Medulla oblongata (tissue), 1 donor: Measurements from ENCODE around the gene SLC23A2.

Experiments
- DNase-seq: peaks from one replicate; pipeline ENCODE4 v3.0.0-alpha.2; 2015; ENCODE audit errors: extremely low spot score

Gene SLC23A2

GRCh38 chr20:4814696-4815252 is 186.5 kb downstream of the SLC23A2 start:
- DNase-seq = peak; percentile 70

- DNase-seq = peak; percentile 82
Measured at GRCh38 chr20:4813863-4814695, 187.2 kb downstream of the SLC23A2 start.

DNA sequence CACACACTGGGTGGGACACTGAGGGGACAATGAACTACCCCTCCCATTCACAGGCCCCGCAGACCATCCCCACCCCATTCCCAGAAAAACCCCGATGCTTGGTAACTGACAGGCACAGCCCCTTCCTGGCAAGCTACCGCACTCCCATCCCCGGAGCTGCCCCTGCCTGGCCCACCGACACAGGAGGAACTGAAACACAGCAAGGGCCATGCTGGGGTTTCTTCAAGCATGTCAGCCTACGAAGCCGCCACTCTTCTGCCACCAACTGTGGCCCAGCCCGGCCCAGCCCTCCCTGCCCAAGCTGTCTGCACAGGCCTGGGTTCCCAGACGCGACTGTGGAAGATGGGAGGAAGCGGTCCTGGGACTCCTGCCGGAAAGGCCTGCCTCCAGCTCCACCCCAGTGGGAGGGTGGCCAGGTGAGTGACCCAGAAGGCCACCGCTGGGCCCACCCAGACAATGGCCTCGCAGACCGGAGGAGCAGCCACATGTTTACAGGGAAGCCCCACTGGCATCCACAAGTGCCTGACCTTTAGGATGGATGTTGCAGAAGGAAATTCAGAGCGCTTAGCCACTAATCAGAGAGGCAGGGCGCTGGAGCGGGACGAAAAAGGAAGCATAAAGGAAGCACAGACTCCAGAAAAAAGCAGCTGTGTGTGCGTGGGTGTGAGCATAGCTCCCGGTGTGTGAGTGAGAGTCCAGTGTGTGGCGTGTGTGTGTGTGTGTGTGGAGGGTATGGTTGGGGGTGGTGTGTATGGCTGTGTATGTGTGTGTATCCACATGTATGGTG is 188.0 kb downstream of the SLC23A2 start:
- no peak for DNase-seq

- no peak for DNase-seq
Measured at GRCh38 chr20:4812641-4813075, 188.7 kb downstream of the SLC23A2 start.

- DNase-seq = no peak
Measured at GRCh38 chr20:4812216-4812615, 189.1 kb downstream of the SLC23A2 start.

- peak; percentile 82 for DNase-seq
Measured at GRCh38 chr20:4811661-4812181, 189.6 kb downstream of the SLC23A2 start.

DNA sequence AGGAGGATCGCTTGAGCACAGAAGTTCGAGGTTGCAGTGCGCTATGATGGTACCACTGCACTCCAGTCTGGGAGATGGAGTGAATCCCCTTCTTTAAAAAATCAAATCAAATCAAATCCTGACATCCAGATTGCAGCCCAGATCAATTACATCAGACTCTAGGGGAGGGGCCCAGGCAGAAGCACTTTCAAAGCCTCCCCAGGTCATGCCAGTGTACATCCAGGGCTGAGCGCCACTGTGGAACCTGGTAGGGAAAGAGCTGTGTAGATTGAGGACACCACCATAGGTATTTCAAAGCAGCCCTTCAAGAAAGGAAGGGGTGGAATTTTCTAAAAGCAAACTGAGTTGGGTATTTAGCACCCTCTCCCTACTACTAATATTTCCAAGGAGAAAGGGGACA is 190.1 kb downstream of the SLC23A2 start:
- DNase-seq = no peak

DNA sequence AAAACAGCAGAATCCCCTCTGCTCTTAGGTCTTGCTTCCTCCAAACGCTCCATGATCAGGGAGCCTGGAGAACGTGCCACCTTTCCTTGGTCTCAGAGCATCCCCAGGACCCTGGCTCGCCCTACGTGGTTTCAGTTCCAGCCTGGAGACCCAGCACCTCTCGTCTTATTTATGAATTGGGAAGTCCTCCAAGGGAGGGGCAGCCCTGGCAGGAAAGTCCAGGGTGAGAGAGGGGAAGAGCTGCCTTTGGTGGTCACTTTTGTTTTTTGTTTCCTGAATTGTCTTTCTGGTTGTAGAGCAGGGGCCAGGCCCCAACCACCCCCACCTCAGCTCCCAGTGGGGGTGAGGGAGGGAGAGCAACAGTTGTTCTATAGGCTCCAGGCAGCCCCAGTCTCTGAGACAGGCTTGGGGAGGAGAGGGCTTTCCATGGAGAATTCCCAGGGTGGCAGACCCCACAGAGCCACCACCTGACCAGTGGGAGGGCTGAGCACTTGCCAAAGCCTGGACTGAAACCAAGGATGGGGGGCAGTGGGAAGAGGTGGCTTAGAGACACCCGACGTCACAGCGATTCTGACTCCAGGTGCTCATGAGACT is 190.8 kb downstream of the SLC23A2 start:
- DNase-seq = no peak

DNA sequence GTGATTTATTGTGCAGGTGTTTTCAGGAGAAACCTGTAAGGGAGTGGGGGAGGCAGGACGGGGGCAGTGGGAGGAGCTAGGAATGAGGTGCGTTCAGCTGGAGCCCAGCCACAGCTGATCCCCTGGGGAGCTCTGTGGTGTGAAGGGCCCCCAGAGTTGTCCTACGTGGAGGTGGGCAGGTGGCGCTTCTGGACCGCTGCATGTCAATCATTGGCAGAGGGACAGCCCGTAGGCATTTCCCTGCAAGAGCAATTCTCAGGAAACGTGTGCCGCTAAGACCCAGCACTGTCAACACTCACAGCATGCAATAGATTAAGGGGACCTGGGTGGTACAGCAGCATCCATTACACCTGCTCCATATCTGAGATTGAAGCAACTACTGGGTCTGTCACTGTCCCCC is 191.6 kb downstream of the SLC23A2 start:
- DNase-seq = no peak

DNA sequence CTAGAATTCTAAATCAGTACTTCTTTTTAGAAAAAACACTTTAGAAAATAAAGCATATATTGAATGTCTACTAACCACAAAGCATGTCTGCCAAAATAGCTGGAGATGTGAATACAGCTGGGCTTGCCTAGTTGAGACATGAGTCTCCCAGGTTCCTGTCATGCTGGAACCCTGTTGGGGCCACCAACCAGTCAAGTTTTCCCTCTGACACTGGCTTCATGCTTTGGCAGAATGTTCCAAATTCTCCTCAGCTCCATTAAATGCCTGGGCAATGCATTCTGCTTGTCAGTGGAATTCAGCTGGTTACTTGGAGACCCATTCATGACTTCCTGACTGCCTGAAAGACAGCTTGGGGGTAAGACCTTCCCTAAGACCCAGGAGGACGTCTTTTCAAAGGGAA is 192.4 kb downstream of the SLC23A2 start:
- no peak for DNase-seq

DNA sequence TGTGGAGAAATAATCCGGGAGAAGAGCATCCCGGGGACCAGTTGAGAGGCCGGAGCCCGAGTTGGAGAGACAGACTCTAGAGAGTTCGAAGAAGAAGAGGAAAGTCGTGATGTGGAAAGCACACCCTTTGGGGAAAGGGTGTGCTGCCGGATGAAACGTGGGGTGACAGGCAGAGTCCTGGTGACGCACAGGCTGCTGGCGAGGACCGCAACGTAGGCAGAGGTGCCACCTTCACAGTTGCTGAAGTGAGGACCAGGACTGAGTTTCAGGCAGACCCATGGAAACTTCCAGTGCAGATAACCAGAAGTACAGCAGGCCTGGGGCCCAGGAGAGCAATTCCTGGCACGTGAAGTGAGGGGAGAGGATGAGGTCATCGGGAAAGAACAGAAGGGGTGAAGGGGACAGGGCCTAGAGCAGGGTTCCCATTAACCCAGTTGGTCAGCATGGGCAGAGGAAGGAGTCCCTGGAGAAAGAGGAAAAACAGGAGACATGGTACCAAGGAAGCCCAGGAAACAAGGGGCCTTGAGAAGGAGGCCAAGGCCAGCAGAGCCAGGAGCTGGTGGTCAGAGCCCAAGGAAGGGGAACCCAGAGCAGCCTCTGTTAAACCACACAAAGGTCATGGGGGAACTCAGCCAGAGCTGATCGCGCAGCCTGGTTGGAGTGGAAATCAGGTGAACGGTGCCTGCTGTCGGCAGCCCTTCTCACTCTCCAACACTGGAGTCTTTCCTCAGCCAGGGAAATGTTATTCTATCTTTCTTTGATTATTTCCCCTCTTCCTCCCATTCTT is 195.5 kb downstream of the SLC23A2 start:
- DNase-seq = no peak

DNA sequence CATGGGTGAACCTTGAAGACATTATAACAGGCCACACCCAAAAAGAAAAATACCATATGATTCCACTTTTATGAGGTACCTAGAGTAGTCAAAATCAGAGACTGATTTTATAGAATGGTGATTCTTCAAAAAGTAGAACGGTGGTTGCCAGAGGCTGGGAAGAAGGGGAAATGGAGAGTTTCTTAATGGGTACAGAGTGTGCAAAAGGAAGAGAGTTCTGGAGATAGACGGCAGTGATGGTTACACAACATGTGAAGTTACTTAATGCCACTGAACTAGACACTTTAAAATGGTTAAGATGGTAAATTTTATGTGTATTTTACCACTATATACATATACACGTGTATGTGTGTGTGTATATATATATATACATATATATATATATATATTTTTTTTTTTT is 198.8 kb downstream of the SLC23A2 start:
- DNase-seq = no peak
